HG03520 (cell line): ENCODE data around the gene DYNC1LI1.

Experiments used
- ATAC-seq: cut with Tn5 transposase; IDR thresholded peaks from one replicate; pipeline ENCODE4 v1.9.1; 2021; ENCODE audit warnings: mild to moderate bottlenecking, moderate library complexity; ENCODE audit not compliant: unreplicated experiment

Gene DYNC1LI1

DNA sequence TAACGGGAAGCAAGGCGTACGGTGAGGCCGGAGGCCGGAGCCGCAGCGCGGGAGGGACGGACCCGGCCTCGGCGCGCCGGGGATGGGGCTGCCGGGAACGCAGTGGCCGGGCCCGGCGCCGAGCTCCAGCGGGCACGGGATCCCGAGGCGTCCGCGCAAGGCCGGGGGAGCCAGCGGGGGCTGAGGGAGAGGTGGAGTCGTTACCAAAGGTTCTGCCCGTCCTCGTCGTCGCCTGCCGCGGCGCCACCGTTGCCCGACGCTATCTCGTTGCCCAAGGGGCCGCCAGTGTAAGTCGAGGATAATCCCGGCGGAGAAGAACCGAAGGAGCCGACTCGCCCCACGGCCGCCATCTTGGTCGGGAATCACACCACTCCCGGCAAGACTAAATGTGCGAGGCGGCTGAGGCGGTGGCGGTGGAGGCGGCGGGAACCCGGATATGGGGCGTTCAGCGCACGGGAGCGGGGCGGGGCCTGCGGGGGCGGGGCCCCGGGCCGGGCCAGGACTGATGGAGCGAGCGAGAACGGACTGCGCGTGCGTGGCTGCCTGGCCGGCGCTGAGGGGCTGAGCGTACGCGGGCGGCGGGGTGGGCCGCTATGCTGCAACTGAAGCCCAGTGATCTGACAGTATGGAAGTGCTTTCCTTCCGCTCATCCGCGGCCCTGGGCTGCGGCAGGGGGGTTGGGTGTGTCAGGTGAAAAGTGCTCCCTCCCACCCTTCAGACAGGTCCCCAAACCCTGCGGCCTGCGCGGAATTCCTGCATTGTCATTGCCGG is at the start of gene DYNC1LI1:
Gene DYNC1LI1 (minus strand): TSS at position 438 of the 771 bp plus-strand sequence. CDS start 88 bp downstream, at position 350.
- ATAC-seq: peak; percentile 85

DNA sequence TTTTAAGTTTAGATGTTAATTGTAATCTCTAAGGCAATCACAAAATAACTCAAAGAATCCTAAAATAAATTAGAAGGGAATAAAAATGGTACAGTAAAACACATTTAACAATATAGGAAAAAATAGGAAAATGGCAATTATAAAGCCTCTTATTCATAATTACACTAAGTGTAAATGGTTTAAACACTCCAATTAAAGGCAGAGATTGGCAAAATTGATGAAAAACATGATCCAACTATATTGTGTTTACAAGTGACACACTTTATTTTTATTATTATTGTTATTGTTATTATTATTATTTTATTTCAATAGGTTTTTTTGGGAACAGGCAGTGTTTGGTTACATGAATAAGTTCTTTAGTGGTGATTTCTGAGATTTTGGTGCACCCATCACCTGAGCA is 48.7 kb upstream of the DYNC1LI1 start:
- no peak for ATAC-seq

DNA sequence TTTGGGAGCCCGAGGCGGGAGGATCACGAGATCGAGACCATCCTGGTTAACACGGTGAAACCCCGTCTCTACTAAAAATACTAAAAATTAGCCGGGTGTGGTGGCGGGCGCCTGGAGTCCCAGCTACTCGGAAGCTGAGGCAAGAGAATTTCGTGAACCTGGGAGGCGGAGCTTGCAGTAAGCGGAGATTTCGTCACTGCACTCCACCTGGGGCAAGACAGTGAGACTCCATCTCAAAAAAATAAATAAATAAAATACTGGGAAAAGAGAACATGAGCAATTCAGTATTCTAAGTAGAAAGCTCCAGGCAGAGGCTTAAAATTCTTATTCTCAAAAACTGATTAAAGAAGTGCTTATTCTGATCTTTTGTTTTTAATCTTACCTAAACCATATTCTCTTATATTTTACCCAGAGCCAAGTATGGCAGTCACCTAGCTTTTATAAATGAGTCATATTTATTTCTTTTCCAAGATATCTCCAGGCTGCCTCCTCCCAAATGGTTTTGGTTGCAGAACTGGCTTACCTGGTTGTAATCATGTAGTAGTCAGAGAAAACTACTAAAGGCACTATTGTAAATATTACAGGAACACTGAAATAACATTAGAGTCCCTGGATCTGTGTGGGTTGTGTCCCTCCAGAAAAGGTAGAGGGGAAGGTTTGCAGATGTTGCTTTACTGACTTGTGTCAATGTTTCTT is 45.8 kb upstream of the DYNC1LI1 start:
- ATAC-seq: no peak

DNA sequence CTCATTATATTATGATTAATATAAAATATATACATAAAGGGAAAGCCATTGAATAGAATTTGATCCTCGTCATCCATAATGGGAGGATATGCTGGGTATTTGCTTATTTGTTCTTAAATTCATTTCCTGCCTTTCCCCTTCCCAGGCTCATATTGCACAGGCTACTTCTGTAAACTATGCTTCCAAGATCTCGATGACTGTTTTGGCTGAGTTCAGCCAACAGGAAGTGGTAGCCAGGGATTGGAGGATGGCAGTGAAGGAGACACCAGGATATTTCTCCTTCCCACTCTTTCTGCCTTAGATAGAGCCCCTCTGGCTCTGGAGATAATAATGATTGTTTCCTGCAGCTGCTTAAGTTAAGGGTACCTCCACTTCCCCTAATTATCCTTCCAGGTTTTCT is 44.3 kb upstream of the DYNC1LI1 start:
- ATAC-seq: no peak

DNA sequence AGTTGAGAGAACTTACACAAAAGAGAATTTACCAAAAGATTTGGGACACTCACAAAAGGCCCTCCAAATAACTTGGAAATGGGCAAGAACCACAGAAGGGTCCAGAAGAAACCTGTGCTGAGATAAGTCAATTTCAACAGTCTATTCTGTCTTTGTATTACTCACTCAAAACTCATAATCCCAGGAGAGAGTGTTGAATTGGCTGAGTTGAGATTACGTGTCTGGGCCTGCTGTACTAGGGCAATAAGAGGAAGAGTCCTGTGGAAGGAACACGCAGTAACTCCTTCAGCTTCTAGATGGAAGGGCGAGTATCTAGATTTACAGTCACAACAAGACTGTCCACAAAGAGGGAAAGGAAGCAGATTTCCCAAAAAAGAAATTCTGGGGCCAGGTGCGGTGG is 42.5 kb upstream of the DYNC1LI1 start:
- ATAC-seq: no peak

DNA sequence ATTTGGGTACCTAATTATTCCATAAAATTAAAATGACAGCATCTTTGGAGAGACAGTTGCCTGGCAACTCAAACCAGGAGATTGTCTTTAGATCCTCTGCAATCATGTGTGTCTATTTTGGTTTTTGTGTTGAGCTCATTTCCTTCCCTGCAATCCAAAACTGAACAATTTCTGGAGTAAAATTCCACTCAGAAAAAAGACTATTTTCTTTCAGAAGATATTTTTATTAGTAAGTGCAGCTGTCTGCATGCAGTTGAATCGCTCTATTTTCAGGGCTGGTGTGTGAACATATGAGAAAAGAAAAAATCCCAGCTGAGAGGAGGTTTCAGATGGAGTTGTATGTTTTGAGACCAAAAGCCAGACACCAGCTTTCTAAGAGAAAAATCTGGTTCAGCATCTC is 41.9 kb upstream of the DYNC1LI1 start:
- ATAC-seq: no peak

DNA sequence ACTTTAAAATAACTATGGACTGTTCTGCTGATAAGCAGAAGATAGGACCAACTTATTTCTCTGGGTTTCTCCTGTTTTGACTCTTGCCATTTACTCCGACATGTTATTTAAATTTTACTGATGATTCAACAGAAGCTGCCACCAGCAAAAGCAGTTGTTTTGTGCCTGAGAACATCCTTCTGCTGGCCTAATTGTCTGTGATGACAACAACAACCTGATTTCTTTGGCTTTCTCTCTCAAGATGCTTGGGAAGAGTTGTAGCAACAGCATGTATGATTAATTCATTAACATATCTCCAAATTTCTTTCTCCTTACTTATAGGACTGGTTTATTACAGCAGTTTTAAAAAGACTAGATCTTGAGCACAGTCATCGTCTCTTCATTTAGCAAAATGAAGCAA is 36.9 kb upstream of the DYNC1LI1 start:
- no peak for ATAC-seq

DNA sequence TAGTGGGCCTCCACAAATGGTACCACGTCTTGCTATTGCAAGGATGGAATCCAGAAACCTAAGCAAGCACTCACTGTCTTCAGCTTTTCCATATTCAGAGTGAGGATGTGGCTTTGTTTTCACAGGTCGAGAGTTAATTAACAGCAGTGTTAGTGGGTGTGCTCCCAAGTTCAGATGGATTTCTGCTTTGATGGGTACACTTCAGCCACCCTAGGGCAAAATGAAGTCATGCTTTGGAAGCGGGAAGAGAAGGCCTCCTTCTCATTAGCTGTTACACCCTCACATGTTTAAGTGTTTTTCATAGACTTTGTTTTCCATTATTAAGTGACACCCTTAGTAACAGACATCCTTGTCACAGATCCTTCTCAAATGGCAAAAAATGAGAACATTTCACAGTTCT is 36.3 kb upstream of the DYNC1LI1 start:
- ATAC-seq: no peak

DNA sequence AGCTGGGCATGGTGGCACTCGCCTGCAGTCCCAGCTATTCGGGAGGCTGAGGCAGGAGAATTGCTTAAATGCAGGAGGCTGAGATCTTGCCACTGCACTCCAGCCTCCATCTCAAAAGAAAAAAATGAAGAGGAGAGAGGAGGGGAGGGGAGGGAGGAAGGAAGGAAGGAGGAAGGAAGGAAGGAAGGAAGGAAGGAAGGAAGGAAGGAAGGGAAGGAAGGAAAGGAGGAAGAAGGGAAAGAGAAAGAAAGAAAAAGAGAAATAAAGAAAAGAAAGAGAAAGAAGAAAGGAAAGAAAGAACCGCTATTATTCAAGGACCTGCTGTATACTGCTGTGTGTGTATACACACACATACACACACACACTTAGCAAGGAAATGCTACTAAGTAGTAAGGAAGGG is 35.6 kb upstream of the DYNC1LI1 start:
- ATAC-seq: no peak

DNA sequence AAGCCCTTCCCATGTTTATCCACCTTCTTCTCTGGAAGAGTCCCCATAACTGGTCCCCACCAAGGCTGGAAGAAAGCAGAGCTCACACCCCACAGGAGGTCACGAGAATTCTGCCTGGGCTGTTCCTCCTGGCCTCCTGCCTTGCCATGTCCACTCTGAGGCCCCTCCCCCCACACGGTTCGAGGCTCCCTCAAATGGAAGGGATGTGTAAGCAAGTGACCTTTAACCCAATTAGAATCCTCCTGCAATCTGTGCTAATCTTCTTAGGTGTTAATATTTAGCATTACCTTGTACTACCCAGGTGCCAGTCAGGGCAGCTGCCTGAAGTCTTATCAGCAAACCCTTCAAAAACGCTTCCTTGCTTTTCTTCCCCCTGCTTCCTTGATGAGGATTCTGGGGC is 32.4 kb upstream of the DYNC1LI1 start:
- ATAC-seq: no peak

DNA sequence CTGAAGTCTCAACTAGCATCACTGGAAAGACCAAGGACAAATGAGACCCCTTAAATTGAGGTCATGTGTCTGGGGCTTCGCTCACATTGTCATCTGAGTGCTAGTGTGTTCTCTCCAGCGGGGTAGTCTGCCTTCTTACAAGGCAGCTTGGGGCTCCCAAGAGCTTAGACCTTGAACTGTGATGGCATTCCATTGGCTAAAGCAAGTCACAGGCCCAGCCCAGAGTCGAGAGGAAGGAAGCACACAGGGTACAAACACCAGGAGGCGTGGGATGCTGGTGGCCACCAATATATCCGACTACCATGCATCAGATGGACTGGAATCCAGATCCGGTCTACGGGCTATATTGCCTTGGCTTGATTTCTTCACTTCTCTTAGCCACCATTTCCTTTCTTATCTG is 31.5 kb upstream of the DYNC1LI1 start:
- ATAC-seq: no peak

DNA sequence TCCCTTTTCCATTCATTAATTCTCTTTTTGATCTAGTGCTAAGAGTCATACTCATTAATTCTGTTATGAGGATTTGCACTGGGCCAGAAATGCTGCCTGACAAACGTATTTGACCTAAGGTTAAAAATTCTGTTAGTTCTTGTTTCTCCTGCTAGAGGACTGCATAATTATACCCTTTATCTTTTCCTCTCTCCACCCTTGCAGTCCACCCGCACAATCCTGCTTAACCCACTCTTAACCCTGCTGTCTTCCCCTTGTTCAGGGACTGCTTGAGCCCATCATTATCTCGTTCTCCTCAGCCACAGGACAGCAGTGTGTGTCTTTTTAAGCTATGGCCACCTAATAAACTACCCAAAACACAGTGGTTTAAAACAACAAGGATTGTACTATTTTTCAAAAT is 31.1 kb upstream of the DYNC1LI1 start:
- no peak for ATAC-seq

DNA sequence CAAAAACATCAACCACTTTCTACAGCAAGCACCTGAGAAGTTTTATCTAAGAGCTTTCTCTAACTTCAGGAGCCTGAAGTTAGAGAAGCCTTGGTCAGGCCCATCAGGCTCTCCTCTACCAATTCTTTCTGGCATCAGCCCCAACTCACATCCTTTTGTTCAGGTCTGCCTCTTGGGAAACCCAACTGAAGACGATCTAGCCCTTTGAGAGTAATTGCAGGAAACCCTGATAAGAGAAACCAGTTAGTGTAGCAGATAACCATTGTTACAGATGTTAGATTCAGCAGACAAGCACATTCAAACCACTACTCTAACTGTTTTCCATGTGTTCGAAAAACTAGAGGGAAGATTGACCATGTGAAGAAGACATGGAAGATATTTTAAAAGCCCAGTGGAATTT is 27.0 kb upstream of the DYNC1LI1 start:
- no peak for ATAC-seq

DNA sequence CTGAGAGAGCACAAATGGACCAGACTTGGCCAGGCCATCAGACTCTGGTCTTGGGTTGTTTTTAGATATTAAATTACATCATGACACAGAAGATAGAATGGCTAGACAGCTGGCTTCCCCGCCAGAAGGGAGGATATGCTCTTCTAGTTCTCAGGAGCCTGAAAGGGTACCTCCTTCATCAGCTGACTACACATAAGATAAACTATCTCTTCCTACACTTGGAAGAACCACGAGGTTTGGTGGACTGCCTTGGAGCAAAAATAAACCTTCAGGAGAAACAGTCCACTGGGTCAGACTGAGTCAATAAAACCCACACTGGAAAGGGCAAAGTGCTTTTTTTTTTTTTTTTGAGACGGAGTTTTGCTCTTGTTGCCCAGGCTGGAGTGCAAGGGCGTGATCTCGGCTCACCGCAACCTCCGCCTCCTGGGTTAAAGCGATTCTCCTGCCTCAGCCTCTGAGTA is 26.3 kb upstream of the DYNC1LI1 start:
- no peak for ATAC-seq

DNA sequence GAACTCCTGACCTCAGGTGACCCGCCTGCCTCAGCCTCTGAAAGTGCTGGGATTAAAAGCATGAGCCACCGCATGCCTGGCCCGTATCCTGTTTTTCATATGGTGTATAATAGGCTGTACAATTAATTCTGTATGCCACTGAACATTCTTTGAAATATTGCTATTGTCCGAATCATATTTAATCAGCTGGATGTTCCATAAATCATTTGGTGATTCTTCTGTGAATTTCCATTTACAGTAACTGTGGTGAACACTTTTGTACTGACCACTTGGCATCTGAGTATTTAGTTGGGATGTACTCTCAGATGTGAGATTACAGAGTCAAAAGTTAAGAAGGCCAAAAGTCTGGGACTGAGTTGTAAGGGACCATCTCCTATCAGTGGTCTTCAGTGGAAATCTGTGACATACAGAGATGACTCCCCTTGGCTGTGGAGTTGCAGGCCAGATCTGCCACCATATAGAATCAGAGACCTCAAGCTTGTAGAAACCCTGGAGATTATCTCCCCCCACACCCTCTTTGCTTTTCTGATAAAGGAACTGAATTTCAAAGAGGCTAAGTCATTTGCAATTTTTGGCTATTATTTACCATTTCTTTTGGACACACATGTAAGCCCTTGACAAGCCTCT is 25.7 kb upstream of the DYNC1LI1 start:
- ATAC-seq: no peak

DNA sequence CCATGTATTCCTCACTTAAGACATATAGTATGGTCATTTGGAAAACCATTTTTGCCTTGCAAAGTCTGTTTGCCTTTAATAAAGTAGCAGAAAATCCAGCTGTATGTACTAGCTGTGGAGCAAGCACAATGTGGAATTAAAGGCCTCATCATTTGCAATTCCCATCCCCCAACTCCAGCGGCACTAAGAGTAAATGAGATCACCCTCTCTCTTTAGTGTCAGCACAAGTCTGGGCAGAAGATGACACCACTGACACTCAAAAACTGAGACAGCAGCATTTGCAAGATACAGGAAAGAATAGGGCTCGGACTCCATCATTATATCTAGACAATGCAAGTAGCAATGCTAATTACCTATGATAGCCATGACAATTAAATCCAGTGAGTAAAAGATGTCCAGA is 24.7 kb upstream of the DYNC1LI1 start:
- no peak for ATAC-seq

DNA sequence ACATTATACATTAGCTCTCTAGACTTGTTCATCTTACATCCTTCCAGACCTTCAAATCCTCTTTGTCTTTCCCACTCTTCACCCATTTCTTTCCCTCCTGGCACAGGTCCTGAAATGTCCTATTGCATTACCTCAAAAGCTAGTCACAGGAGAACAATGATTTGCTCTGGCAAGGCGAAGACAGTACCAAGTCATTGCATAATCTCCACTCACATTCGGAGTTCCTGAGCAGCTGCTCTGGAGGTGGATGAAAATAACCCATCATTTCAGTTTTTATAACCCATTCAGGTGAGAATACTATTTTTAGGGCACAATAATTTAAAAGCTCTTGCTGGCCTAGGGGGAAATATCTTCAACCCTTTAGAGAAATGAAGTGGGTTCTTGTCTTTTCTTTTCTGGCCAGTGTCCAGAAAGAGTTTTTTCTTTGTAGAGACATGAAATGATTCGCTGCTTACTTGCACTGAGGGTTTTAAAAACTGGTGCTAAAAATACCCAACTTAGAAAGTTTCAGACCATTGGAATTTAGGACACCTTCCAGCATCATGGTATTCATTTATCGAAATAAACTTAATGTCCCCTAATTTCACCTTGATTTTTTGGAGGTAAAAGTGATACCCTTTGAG is 23.4 kb upstream of the DYNC1LI1 start:
- no peak for ATAC-seq

DNA sequence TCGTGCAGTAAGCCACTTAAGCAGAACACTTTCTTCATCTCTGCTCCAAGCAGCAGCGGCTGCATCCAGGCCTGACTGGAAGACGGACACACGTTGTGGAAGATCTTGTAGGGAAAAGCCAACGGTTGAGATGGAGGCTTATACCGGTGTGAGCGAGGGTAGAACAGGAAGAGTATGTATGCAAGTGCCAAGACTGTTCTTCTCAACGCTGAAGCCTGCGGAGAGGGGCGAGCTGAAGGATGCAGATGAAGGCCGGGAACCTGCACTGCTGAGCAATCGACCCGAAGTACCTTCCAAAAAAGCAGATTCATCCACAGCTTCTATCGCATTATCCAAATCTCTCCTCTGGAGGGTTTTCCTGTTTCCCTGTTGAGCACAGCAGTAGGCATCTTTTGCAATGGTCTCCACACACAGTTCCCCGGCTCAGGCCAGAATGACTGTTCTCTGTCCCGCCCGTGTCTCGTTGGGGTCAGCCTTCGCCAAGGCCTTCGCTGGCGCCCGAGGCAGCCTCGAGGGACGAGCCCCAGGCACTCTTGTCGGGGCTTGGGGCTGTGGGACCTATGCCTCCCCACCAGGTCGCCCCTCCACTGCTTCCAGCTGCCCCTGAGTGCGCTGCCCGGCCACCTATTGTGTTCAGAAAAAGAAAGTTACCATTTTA is 22.2 kb upstream of the DYNC1LI1 start:
- no peak for ATAC-seq

DNA sequence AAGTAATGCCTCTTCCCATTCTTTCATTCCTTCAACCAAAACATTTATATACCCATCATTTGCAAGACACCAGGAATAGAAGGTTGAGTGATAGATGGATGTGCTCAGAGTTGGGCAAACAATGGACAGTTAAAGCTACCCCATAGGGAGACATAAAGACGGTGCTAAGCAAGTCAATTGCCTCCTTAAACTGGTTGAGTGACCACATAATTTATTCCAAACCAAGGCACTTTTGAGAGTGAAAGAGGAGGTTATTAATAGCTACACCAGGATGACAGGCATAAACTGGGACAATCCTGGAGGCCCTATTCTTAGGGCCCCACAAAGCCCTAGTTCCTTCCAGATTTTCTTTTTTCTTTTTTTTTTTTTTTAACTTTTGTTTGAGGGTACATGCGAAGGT is 21.4 kb upstream of the DYNC1LI1 start:
- ATAC-seq: no peak

DNA sequence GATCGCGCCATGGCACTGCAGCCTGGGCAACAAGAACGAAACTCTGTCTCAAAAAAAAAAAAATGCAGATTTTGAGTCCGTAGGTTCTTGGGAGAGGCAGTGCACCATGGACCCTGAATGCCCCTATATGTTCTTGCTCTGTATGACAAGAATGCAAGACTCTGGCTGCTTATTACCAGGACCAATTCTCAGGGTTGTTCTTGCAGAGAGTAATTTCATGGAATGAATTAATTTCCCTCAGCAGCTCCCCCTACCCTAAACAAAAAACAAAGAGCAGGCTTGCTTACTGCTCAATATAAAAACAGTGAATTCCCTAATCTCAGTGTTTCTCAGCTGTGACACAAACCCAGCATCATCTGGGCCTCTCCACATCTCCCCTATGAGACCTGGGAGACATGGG is 20.5 kb upstream of the DYNC1LI1 start:
- ATAC-seq: no peak

DNA sequence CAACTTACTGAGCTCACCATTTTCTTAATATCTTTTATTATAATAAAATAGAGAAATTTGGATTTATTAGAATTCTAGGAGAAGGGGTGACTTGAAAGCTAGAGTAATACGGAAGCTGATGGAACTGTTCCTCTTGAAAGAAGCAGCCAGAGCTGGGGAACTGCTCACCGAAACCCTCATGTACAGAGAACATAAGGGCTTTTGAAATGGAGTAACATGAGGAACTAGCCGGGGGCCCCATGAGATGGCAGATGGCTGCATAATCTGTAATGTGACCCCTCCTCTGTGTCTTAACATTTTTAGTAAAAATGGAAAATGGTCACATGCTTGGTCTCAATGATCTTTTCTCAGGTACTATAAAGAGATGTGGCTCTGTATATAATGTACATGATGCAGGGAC is 15.7 kb upstream of the DYNC1LI1 start:
- ATAC-seq: no peak
